Measurements from ENCODE around the gene FSD2. TPM values are rescaled to one million over a fixed set of nuclear protein-coding genes. Genes with fewer than 3 reads are reported as not detected.
"Not testable (repeated sequence)": the region's sequence is repeated elsewhere in the genome, so short reads cannot be mapped to it uniquely, and the experiment has no call there.

Gene FSD2
- total RNA-seq, 2 donors from 2014 or later, result not detected

- Mint-ChIP-seq H3K36me3 (ENCODE audit: low read depth) (no peaks in the 10 kb centered on the region), H3K4me3 (no peak overlapping the region), H3K9me3 (no peaks in the 10 kb centered on the region), H3K27ac (no peak overlapping the region), H3K4me1 (no peaks in the 10 kb centered on the region), H3K27me3 (peaks cover 11% of the 10 kb centered on the region)
- peak; percentile 2 for ATAC-seq (replicated peaks)
Observed at GRCh38 chr15:82709081-82709420, 96.8 kb downstream of the FSD2 start.

GRCh38 chr15:82705856-82706255, 100.0 kb downstream of the FSD2 start:
- H3K36me3 Mint-ChIP-seq (ENCODE audit: low read depth); H3K4me1 Mint-ChIP-seq; H3K27me3 Mint-ChIP-seq; H3K9me3 Mint-ChIP-seq; ATAC-seq (replicated peaks); H3K4me3 Mint-ChIP-seq; H3K27ac Mint-ChIP-seq: not testable (repeated sequence)

Other genes with a start within 250 kb of the FSD2 start
- gene CPEB1, start 158.7 kb downstream of the FSD2 start, total RNA-seq, result under 1 TPM in 1 of 2 donors, not detected in 1; 0.26 TPM
- 1 to 10 TPM in 1 of 2 donors, under 1 TPM in 1; 0.41 to 1.5 TPM for gene AP3B2, start 96.2 kb downstream of the FSD2 start, total RNA-seq
- gene WHAMM, start 3.6 kb upstream of the FSD2 start, total RNA-seq, result 1 to 10 TPM; 3.9 to 4.3 TPM
- 1 to 10 TPM; 6.2 to 8.7 TPM for gene HOMER2, start 146.7 kb upstream of the FSD2 start, total RNA-seq
- gene RAMAC, start 180.1 kb upstream of the FSD2 start, total RNA-seq, result 10 to 100 TPM; 19.2 to 25.4 TPM
- 10 to 100 TPM; 13.5 to 18.0 TPM for gene C15orf40, start 205.6 kb upstream of the FSD2 start, total RNA-seq

Measured in activated T-helper 17 cell treated with anti-CD3 and anti-CD28 coated beads, Interleukin-2, amount 50 U/mL, for 72 hours (primary cell).